Stimulated activated CD8-positive, alpha-beta memory T cell treated with anti-CD3 and anti-CD28 coated beads, Interleukin-2, amount 100 ng/mL, for 1 hour (primary cell): ENCODE measurements around the gene OR4N2.
"Not testable (repeated sequence)": the region's sequence is repeated elsewhere in the genome, so short reads cannot be mapped to it uniquely, and the experiment has no call there.

ENCODE experiments used
- DNase-seq, 2 donors: peaks; one replicate each; pipeline ENCODE4 v3.0.0-alpha.2; 2020; ENCODE audit warnings: low read depth in 2 of 2

Gene OR4N2

DNA sequence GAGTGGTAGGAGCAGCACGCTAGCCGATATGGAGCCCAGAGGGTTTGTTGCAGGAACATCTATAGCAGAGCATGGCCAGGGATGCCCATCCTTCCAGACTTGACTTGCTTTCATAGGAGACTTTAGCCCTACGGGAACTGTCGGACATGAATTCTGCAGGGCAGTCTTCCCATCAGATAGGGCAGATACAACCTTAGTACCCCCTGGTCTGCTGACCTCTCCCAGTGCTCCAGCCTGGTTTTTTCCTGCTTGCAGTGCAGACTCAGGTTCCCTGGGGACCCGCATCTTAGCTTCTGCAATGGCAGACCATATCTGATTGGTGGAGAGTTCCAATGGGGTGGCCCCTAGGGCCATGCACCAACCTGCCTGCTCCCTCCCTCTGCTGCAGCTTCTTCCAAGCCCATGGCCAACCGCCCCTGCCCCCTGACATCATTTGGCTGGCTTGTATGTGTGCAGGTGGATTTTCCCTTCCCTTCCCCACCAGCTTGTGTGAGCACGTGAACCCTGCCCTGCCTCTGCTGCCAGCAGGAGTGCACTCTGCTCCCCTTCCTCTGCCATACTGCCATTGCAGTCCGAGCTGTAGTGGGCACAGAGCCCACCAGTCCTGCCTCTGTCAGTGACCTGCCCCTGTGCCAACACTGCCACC, 30.8 kb downstream of the OR4N2 start:
- DNase-seq, result not testable (repeated sequence)

GRCh38 chr14:19838433-19838832, 34.9 kb downstream of the OR4N2 start:
- DNase-seq, result no peak

DNA sequence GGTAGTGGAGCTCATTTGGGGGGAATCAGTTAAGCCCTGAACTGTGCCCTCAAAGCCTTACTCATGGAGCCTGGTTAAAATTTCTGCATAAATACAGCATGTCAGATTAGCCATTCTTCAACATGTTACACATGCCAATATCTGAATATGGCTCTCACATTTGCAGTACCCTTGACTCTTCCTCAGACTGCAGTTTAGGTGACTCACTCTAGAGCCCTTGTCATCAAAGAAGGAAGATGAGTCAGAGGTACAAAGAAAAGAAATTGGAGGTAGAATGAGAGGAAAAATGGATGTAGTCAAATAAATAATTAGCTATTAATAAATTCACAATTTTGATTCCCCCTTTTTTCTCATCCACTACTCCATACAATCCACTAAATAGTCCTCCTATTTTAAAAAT, 47.8 kb downstream of the OR4N2 start:
- no peak for DNase-seq

- DNase-seq, result not testable (repeated sequence)
Measured at GRCh38 chr14:19866061-19866669, 62.6 kb downstream of the OR4N2 start.

DNA sequence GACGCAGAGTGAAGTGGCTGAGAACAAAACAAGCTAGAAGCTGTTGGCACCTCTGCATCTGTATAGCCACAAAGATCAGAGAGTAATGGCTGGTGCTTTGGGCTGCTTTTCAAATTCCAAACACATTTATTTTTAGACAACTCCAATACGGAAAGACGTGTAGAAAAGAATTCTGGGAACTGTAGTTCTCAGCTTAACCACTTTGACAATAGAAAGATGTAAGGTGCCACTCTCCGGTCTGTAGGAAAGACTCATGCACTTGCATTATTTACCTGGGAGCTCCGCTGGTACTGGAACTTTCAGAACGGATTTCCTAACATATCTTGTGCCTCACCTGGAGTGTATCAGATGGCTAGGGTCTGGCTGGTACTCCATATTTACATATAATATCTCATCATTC, 69.6 kb downstream of the OR4N2 start:
- no peak for DNase-seq

DNA sequence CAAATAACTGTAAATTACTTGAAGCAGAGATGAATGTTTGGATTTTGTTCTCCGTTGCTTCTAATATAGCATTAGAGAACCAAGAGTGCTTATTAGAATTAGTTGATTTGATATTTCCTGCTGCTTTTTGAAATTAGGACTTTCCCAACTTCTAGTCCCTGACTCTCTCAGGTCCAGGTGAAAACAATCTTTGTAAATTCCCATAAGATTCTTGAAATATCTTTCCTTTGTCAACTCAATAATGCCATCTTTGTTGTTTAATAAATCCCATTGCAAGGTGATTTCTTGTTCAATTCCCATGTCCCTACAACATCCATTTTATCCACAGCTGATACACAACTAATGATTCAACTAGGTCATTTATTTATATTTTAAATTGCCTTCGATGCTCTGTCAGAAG, 71.3 kb downstream of the OR4N2 start, which contains the start of gene OR4K2:
Gene OR4K2 (plus strand): TSS at position 301 of the 400 bp plus-strand sequence. CDS start 1,126 bp downstream, outside the sequence.
- no peak for DNase-seq

- no peak for DNase-seq
Measured at GRCh38 chr14:19878029-19878642, 74.6 kb downstream of the OR4N2 start.
